Mesenchymal stem cell (in vitro differentiated cells and primary cell): ENCODE measurements around the gene CHMP4A.
"Not testable (repeated sequence)": the region's sequence is repeated elsewhere in the genome, so short reads cannot be mapped to it uniquely, and the experiment has no call there.

Experiments used
- DNase-seq: peaks from one replicate; pipeline ENCODE4 v3.0.0-alpha.2; 2013
- H2AFZ ChIP-seq: one replicate; pipeline ENCODE4 v1.6.1; 2013; ENCODE audit warnings: low read depth, mild to moderate bottlenecking, control low read depth, inconsistent platforms, low read length, moderate library complexity
- H2AK5ac ChIP-seq: 2 replicates; pipeline ENCODE4 v1.6.1; 2013; ENCODE audit warnings: low read length, moderate library complexity, mild to moderate bottlenecking, inconsistent platforms; ENCODE audit not compliant: severe bottlenecking
- H2BK120ac ChIP-seq: one replicate; pipeline ENCODE4 v1.6.1; 2013; ENCODE audit warnings: low read depth, mild to moderate bottlenecking, inconsistent platforms, low read length, moderate library complexity
- H2BK12ac ChIP-seq, 2 experiments: one replicate each; pipeline ENCODE4 v1.6.1; 2013; ENCODE audit warnings: inconsistent platforms in 2 of 2, low read length in 2 of 2, mild to moderate bottlenecking in 2 of 2, moderate library complexity in 2 of 2, control low read depth in 1 of 2
- H2BK15ac ChIP-seq: one replicate; pipeline ENCODE4 v1.6.1; 2013; ENCODE audit warnings: mild to moderate bottlenecking, low read depth, inconsistent platforms; ENCODE audit not compliant: poor library complexity, severe bottlenecking
- H2BK5ac ChIP-seq: 2 replicates; pipeline ENCODE4 v1.6.1; 2013; ENCODE audit warnings: low read depth, mild to moderate bottlenecking, low read length, control low read depth, inconsistent platforms; ENCODE audit not compliant: poor library complexity, severe bottlenecking
- H3K14ac ChIP-seq, 2 experiments: one replicate each; pipeline ENCODE4 v1.6.1; 2013; ENCODE audit warnings: inconsistent platforms in 2 of 2, low read length in 2 of 2, control low read depth in 1 of 2, mild to moderate bottlenecking in 1 of 2, moderate library complexity in 1 of 2
- H3K18ac ChIP-seq, 2 experiments: one replicate each; pipeline ENCODE4 v1.6.1; 2013; ENCODE audit warnings: inconsistent platforms in 2 of 2, low read length in 2 of 2, control low read depth in 1 of 2, low read depth in 1 of 2, mild to moderate bottlenecking in 1 of 2
- H3K23ac ChIP-seq, 2 experiments: one replicate each; pipeline ENCODE4 v1.6.1; 2013; ENCODE audit warnings: inconsistent platforms in 2 of 2, low read length in 2 of 2, mild to moderate bottlenecking in 2 of 2, moderate library complexity in 2 of 2, control low read depth in 1 of 2
- H3K27ac ChIP-seq: 2 replicates; pipeline ENCODE4 v1.5.1; 2013; ENCODE audit warnings: mild to moderate bottlenecking, moderate library complexity, low read length, control low read depth, inconsistent platforms; ENCODE audit not compliant: poor library complexity, severe bottlenecking
- H3K27me3 ChIP-seq, 2 experiments: 2 replicates each; pipeline versions ENCODE4 v1.6.1 to v1.7.0; 2013; ENCODE audit warnings: low read length in 2 of 2, mild to moderate bottlenecking in 2 of 2, moderate library complexity in 2 of 2, control low read depth in 1 of 2, inconsistent platforms in 1 of 2; ENCODE audit not compliant: control insufficient read depth in 1 of 2, insufficient read depth in 1 of 2
- H3K36me3 ChIP-seq, 2 experiments: 2 replicates each; pipeline versions ENCODE4 v1.6.1 to v1.7.0; 2013; ENCODE audit warnings: low read length in 2 of 2, control low read depth in 1 of 2, inconsistent platforms in 1 of 2, low read depth in 1 of 2, mild to moderate bottlenecking in 1 of 2; ENCODE audit not compliant: insufficient read depth in 2 of 2, control insufficient read depth in 1 of 2
- H3K4ac ChIP-seq, 2 experiments: one replicate each; pipeline ENCODE4 v1.6.1; 2013; ENCODE audit warnings: inconsistent platforms in 2 of 2, low read length in 2 of 2, mild to moderate bottlenecking in 2 of 2, moderate library complexity in 2 of 2, control low read depth in 1 of 2, low read depth in 1 of 2
- H3K4me1 ChIP-seq: 2 replicates; pipeline ENCODE4 v1.6.1; 2013; ENCODE audit warnings: low read depth, low read length, control low read depth; ENCODE audit not compliant: control insufficient read depth, insufficient read depth
- H3K4me2 ChIP-seq: 2 replicates; pipeline ENCODE4 v1.6.1; 2013; ENCODE audit warnings: low read length, mild to moderate bottlenecking, inconsistent platforms; ENCODE audit not compliant: poor library complexity, severe bottlenecking
- H3K4me3 ChIP-seq, 2 experiments: 2 replicates each; pipeline versions ENCODE4 v1.5.1 to v1.7.0; 2013; ENCODE audit warnings: low read length in 2 of 2, mild to moderate bottlenecking in 2 of 2, control low read depth in 1 of 2, low read depth in 1 of 2; ENCODE audit not compliant: insufficient read depth in 1 of 2
- H3K79me1 ChIP-seq: replicated peaks from 2 replicates; pipeline ENCODE4 v1.6.1; 2013; ENCODE audit warnings: mild to moderate bottlenecking, control low read depth, low read length, inconsistent platforms; ENCODE audit not compliant: poor library complexity, severe bottlenecking
- H3K9ac ChIP-seq: 2 replicates; pipeline ENCODE4 v1.7.0; 2013; ENCODE audit warnings: mild to moderate bottlenecking, low read length, moderate library complexity
- H3K9me3 ChIP-seq: 2 replicates; pipeline ENCODE4 v1.7.0; 2013; ENCODE audit warnings: mild to moderate bottlenecking, low read length; ENCODE audit not compliant: control insufficient read depth
- H4K8ac ChIP-seq: one replicate; pipeline ENCODE4 v1.6.1; 2013; ENCODE audit warnings: inconsistent platforms, mild to moderate bottlenecking, low read length, moderate library complexity
- H4K91ac ChIP-seq: one replicate; pipeline ENCODE4 v1.6.1; 2013; ENCODE audit warnings: mild to moderate bottlenecking, low read length, inconsistent platforms
- WGBS: methylation state at CpG from one replicate; pipeline ENCODE4 v1.1.7; 2013; ENCODE audit warnings: mixed read lengths; 5-methylcytosine and 5-hydroxymethylcytosine counted together

The CHMP4A gene

GRCh38 chr14:24202538-24202937, 10.8 kb downstream of the CHMP4A start:
- H3K36me3 ChIP-seq: peaks cover 31 to 58% of the 10 kb centered on the region in 2 experiments
- peaks cover 28% of the 10 kb centered on the region for H3K79me1 ChIP-seq
- not testable (repeated sequence) for H2AFZ ChIP-seq, H3K4me2 ChIP-seq, H3K4me1 ChIP-seq, H3K4ac ChIP-seq, H4K91ac ChIP-seq, H3K9ac ChIP-seq, H3K27me3 ChIP-seq, H3K14ac ChIP-seq, H2AK5ac ChIP-seq, H4K8ac ChIP-seq, H2BK5ac ChIP-seq, H2BK12ac ChIP-seq, H2BK120ac ChIP-seq, H3K9me3 ChIP-seq, H3K27ac ChIP-seq, DNase-seq, H3K23ac ChIP-seq, H3K18ac ChIP-seq, H2BK15ac ChIP-seq, H3K4me3 ChIP-seq
- 92% methylated on average over 8 of the region's 8 CpGs for whole genome bisulfite sequencing

GRCh38 chr14:24198814-24199524, 14.3 kb downstream of the CHMP4A start:
- Histone ChIP-seq H2AFZ (no peak overlapping the region), H4K8ac (no peak overlapping the region), H3K9ac (no peak overlapping the region), H3K9me3 (peaks cover 3% of the 10 kb centered on the region), H3K23ac (no peak overlapping the region), H2AK5ac (no peak overlapping the region), H3K27me3 (no peaks in the 10 kb centered on the region), H3K14ac (no peak overlapping the region), H3K4me2 (peak overlapping the region; percentile 22), H4K91ac (no peak overlapping the region), H3K4me1 (peaks cover 9% of the 10 kb centered on the region), H2BK15ac (no peak overlapping the region), H3K27ac (no peak overlapping the region), H3K18ac (no peak overlapping the region), H2BK5ac (no peak overlapping the region), H3K36me3 (peaks cover 9 to 28% of the 10 kb centered on the region in 2 experiments), H3K79me1 (peaks cover 21% of the 10 kb centered on the region), H2BK12ac (no peak overlapping the region), H3K4me3 (no peak overlapping the region), H2BK120ac (no peak overlapping the region), H3K4ac (no peak overlapping the region)
- DNase-seq: no peak
- WGBS: over 99% methylated on average over 6 of the region's 7 CpGs

- no peak overlapping the region for H2BK15ac ChIP-seq
- no peak for DNase-seq
- no peak overlapping the region for H2BK120ac ChIP-seq
- no peak overlapping the region for H2BK5ac ChIP-seq
- peak overlapping the region in 1 of 2 experiments; percentile 3 for H3K4me3 ChIP-seq
- no peak overlapping the region for H3K4ac ChIP-seq
- H3K36me3 ChIP-seq: peaks cover 20 to 31% of the 10 kb centered on the region in 2 experiments
- H4K8ac ChIP-seq: no peak overlapping the region
- WGBS: 90% methylated on average over 1 of the region's 2 CpGs
- peak overlapping the region; percentile 39 for H3K4me2 ChIP-seq
- no peaks in the 10 kb centered on the region for H3K27me3 ChIP-seq
- H3K9me3 ChIP-seq: peaks cover 3% of the 10 kb centered on the region
- H3K23ac ChIP-seq: no peak overlapping the region
- H3K9ac ChIP-seq: no peak overlapping the region
- no peak overlapping the region for H2BK12ac ChIP-seq
- peaks cover 31% of the 10 kb centered on the region for H3K79me1 ChIP-seq
- peaks cover 9% of the 10 kb centered on the region for H3K4me1 ChIP-seq
- H2AFZ ChIP-seq: no peak overlapping the region
- no peak overlapping the region for H3K18ac ChIP-seq
- H2AK5ac ChIP-seq: no peak overlapping the region
- H3K14ac ChIP-seq: no peak overlapping the region
- no peak overlapping the region for H4K91ac ChIP-seq
- H3K27ac ChIP-seq: no peak overlapping the region
Observed at GRCh38 chr14:24197056-24197450, 16.2 kb downstream of the CHMP4A start.

GRCh38 chr14:24196071-24197055, 16.9 kb downstream of the CHMP4A start:
- Histone ChIP-seq H3K14ac (peak overlapping the region in 1 of 2 experiments; percentile 72), H3K79me1 (peaks cover 29% of the 10 kb centered on the region), H2BK5ac (no peak overlapping the region), H3K18ac (peak overlapping the region in 1 of 2 experiments; percentile 41), H2BK15ac (peak overlapping the region; percentile 19), H4K91ac (peak overlapping the region; percentile 44), H3K36me3 (peaks cover 20 to 34% of the 10 kb centered on the region in 2 experiments), H3K27ac (peak overlapping the region; percentile 82), H2BK12ac (no peak overlapping the region), H3K9ac (peak overlapping the region; percentile 100), H4K8ac (peak overlapping the region; percentile 64), H3K27me3 (no peaks in the 10 kb centered on the region), H2AFZ (peak overlapping the region; percentile 83), H3K4me2 (peak overlapping the region; percentile 68), H2AK5ac (peak overlapping the region; percentile 29), H3K4me1 (peaks cover 9% of the 10 kb centered on the region), H2BK120ac (no peak overlapping the region), H3K23ac (no peak overlapping the region), H3K9me3 (no peaks in the 10 kb centered on the region), H3K4me3 (peak overlapping the region; percentile 82 to 94), H3K4ac (peak overlapping the region; percentile 14 to 79)
- peak; percentile 46 for DNase-seq
- 31% methylated on average over 26 of the region's 33 CpGs for WGBS
